Stimulated activated CD8-positive, alpha-beta memory T cell treated with anti-CD3 and anti-CD28 coated beads, Interleukin-7, amount 100 ng/mL, for 24 hours (primary cell): ENCODE results near the gene MPHOSPH6.
"Not testable (repeated sequence)": the region's sequence is repeated elsewhere in the genome, so short reads cannot be mapped to it uniquely, and the experiment has no call there.

Experiments
- DNase-seq: peaks from one replicate; pipeline ENCODE4 v3.0.0-alpha.2; 2020; ENCODE audit warnings: low read depth

MPHOSPH6 gene

DNA sequence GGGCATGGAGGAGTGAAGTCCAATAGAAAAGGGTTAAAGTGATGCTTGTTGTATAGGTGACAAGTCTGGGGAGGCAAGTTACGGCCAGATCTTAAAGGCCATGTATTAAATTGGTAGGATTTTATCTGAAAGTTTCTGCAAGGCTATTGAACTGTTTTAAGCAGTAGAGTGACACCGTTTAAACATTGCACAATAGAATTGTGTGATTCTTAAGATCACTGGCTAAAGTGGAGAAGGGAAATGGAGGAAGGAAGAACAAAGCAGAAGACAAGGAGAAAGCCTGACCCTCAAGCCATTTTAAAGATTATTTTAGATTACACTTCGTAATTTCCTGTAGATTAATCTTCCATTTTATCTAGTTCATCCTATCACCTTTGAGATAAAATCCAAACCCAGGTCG, 5.6 kb upstream of the MPHOSPH6 start:
- DNase-seq: no peak

GRCh38 chr16:82167670-82168069, 2.4 kb downstream of the MPHOSPH6 start:
- DNase-seq: no peak

GRCh38 chr16:82160226-82160625, 9.8 kb downstream of the MPHOSPH6 start:
- no peak for DNase-seq

- no peak for DNase-seq
Measured at GRCh38 chr16:82157836-82158235, 12.2 kb downstream of the MPHOSPH6 start.

GRCh38 chr16:82157534-82157812, 12.6 kb downstream of the MPHOSPH6 start:
- DNase-seq: no peak

- DNase-seq: no peak
Measured at GRCh38 chr16:82156761-82157533, 13.1 kb downstream of the MPHOSPH6 start.

- no peak for DNase-seq
Measured at GRCh38 chr16:82152641-82153112, 17.3 kb downstream of the MPHOSPH6 start.

DNA sequence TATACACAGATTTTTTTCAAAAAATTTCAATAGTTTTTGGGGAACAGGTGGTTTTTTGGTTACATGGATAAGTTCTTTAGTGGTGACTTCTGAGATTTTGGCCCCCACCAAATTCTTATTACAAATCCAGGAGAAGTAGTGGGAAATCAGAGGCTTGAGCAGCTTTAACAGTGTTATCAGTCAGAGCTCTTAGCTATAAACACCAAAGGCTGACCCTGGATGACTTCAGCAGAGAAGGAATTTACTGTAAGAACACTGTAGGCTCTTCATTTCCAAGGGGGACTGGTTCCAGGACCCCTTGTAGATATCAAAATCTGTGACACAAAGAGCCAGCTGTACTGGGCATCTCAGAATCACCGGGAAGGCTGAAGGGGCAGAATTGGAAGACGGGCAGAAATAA, 17.8 kb downstream of the MPHOSPH6 start:
- no peak for DNase-seq

DNA sequence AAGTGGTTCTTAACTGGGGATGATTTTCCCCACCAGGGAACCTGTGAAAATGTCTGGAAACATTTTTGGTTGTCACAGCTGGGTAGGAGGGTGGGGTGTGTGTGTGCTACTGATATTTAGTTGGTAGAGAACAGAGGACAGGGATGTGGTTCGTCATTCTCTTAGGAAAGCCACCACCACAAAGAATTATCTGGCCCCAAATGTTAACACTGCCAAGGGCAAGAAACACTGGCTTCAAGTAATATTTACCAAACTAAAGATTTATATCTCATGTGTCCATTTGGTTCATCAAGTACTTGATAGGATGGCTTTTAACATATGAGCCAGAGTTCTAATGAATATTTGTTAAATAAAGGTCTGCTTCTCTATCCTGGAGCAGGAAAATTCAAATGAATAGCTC, 19.5 kb downstream of the MPHOSPH6 start:
- no peak for DNase-seq

DNA sequence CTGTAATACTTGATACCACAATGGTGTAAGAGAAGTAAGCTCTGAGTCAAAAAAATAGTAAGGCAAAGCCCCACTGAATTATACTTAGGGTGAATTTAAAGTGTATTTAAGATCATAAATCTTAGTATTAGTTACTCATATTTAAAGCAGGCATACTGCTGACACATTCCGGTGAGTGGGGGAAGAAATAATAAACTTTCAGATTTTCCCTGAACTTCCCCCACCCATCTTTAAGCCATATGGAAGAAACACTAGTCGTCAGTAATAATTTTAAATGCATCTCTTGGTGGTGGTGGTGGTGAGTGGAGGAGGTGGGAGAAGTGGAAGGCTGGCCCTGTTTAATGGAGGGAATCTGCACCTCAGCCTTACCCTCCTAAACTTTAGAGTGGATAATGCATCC, 20.5 kb downstream of the MPHOSPH6 start:
- DNase-seq: no peak

GRCh38 chr16:82147546-82147945, 22.5 kb downstream of the MPHOSPH6 start:
- DNase-seq: no peak

GRCh38 chr16:82146957-82147356, 23.1 kb downstream of the MPHOSPH6 start:
- no peak for DNase-seq

DNA sequence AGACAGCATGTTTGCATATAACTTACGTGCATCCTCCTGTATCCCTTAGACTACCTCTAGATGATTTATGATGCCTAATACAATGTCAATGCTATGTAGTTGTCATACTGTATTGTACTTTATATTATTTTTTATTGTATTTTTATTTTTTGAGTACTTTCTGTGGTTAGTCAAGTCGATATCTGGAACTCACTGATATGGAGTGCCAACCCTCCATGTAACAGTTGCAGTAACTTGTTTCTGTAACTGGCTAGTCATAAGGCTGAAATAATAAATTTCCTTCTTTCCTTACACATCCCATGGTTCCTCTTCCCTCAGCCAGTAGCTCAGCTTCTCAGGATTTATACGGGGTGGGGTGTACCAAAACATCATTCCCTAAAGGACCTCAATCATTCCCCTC, 23.5 kb downstream of the MPHOSPH6 start:
- DNase-seq: no peak

- not testable (repeated sequence) for DNase-seq
Measured at GRCh38 chr16:82139286-82139571, 30.8 kb downstream of the MPHOSPH6 start.

DNA sequence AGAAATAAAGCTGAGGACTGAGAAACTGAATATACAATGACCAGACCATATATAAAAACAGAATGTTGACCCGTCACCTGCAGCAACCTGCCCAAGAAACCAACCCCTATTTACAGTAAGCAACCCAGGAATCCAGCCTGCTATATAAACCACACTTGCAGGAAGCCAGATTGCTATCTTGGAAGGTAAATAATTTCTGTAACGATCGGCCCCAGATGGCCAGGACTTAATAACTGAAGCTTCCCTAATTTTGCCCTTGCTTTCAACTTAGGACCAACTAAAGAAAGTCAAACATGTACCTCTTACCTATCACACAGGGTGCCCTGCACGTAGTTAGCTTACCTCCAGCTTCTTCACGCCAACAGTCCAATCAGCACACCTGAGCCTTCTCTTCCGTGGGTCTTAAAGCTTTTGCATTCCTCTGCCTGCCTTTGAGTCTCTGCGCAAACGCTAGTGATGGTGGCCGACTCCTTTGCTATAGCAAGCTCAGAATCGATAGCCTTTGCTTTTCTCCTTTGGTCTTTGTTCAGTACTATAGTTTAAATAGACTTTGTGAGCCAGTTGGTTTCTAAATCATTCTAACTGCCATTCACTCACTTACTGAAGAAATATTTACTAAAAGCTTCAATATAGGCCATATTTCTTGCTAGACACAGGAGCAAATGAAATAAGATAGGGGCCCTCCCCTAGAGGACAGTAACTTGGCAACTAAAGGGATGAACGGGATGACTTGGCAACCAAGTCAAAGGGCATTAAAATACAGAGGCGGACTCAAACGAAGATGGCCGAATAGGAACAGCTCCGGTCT, 31.3 kb downstream of the MPHOSPH6 start:
- no peak for DNase-seq

DNA sequence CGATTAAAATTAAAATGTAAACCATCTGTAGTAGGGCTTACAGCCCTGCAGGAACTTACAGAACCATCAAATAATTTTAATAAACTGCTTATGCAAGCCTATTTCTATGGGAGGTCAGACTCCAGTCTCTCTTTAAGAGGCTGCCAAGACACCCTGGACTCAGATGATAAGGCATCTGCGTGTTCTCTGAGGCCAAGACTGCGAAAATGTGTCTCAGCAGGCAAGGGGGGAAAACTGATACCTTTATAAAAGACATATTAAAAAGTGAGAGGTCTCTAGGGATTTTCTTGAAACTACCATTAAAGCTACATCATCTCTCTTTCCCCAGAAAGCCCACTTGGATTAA, 32.2 kb downstream of the MPHOSPH6 start:
- DNase-seq: no peak

DNA sequence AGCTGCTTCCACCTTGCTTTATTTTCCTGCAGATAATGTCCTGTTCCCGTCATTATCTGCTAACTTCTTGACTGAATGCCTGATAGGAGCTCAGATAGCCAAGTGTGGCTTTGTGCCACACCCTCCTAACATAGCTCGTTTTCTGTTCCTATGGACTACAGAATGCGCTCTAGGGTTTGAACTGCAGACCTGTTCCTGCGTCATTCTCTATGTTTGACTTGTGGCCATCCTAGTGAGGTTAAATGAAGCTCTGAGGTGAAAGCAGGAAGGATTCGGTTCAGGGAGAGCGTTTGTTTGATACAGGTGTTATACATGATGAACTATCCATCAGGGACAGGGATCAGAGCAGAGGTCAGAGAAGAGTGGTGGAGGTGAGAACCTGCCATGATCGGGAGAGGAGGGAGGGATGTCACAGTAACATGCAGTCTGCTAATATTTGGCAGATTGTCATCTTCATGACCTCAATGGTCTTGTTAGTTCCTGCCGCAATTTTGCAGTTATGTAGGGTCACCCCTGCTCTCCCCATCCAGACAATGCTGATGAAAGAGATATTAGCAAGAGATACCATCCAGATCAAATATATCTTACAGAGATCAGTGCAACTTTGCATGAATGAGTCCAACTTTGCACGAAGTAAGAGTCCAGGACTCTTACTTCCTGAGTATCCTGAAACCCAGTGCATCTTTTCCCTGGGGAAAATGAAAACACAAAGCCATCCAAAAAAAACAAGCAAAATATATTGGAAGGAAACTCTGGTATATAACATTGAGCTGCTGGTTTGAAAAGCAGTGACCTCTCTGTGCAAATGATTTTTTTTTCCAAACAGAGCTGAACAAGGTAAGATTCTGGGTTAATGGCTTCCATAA, 32.8 kb downstream of the MPHOSPH6 start:
- no peak for DNase-seq

- no peak for DNase-seq
Measured at GRCh38 chr16:82135844-82136243, 34.2 kb downstream of the MPHOSPH6 start.

DNA sequence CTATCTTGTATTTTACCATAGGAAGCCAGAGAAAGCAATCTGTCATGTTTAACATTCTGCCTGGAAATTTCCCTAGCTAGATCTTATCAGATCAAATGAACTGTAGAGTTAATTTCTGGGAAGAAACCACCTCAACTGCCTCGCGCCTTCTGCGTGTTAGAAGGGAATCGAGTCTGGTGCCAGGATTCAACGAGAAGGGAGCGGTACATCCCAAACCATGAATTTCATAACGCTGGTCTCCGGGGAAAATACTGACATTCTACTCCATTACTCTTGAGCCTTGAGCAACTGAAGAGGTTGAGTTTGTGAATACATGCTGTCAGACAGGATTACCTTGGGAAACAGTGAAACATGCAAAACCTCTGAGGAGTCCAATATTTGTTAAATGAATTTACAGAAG, 35.2 kb downstream of the MPHOSPH6 start:
- DNase-seq: no peak

DNA sequence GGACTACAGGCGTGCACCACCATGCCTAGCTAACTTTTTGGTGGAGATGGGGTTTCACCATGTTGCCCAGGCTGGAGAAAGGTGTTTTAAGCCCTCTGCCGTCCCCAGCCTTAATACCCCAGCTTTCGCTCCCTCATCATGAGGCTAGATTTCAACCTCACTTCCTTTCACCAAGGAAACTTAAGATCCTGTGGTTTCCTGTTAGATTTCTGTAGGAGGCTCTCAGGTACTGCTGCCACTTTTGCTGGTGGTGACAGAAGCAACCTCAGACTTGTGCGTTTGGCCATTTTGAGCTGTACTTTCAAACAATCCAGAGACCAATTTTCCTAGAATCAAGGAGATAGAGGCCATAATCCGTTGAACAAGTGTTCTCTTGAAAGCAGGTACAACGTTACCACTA, 36.2 kb downstream of the MPHOSPH6 start:
- DNase-seq: no peak

GRCh38 chr16:82129881-82130280, 40.1 kb downstream of the MPHOSPH6 start:
- no peak for DNase-seq

GRCh38 chr16:82124651-82125050, 45.4 kb downstream of the MPHOSPH6 start:
- DNase-seq: no peak

- DNase-seq: no peak
Measured at GRCh38 chr16:82119405-82119804, 50.6 kb downstream of the MPHOSPH6 start.
